Spleen (tissue), 11 donors: Measurements from ENCODE around the gene SH3RF1. TPM values are rescaled to one million over a fixed set of nuclear protein-coding genes. Genes with fewer than 3 reads are reported as not detected.

ENCODE experiments used
- DNase-seq: peaks from one replicate; pipeline ENCODE4 v3.0.0-alpha.2; 2020
- H3K27ac ChIP-seq, 8 donors: fragments of 200-600 bp; sonication (generic) in 7 of 8; 1 replicate in 4 of 8; 2 replicates in 4 of 8; pipeline versions ENCODE4 v1.5.0 to v1.8.0; 2016 to 2021; ENCODE audit warnings: inconsistent platforms in 4 of 8, mild to moderate bottlenecking in 4 of 8, moderate library complexity in 1 of 8
- H3K27me3 ChIP-seq, 7 donors: fragments of 200-600 bp; sonication (generic) in 6 of 7; replicated peaks in 1 of 7; 1 replicate in 4 of 7; 2 replicates in 3 of 7; pipeline versions ENCODE4 v1.5.0 to v1.8.0; 2016 to 2021; ENCODE audit warnings: inconsistent platforms in 3 of 7, mild to moderate bottlenecking in 1 of 7
- H3K36me3 ChIP-seq, 6 donors: fragments of 200-600 bp; sonication (generic) in 5 of 6; 1 replicate in 4 of 6; 2 replicates in 2 of 6; pipeline versions ENCODE4 v1.5.0 to v1.8.0; 2016 to 2021; ENCODE audit warnings: inconsistent platforms in 2 of 6
- H3K4me1 ChIP-seq, 6 donors: fragments of 200-600 bp; sonication (generic) in 5 of 6; 1 replicate in 3 of 6; 2 replicates in 3 of 6; pipeline versions ENCODE4 v1.5.0 to v1.8.0; 2016 to 2021; ENCODE audit warnings: inconsistent platforms in 3 of 6
- H3K4me3 ChIP-seq, 8 donors: fragments of 200-600 bp; sonication (generic) in 7 of 8; 1 replicate in 4 of 8; 2 replicates in 4 of 8; pipeline versions ENCODE4 v1.5.0 to v1.8.0; 2016 to 2021; ENCODE audit warnings: inconsistent platforms in 4 of 8, mild to moderate bottlenecking in 4 of 8, moderate library complexity in 2 of 8
- H3K9me3 ChIP-seq, 8 donors: fragments of 200-600 bp; sonication (generic) in 7 of 8; 1 replicate in 4 of 8; 2 replicates in 4 of 8; pipeline versions ENCODE4 v1.5.0 to v1.8.0; 2016 to 2021; ENCODE audit warnings: inconsistent platforms in 4 of 8
- POLR2A ChIP-seq, 3 donors: fragments of 450-650 bp; IDR thresholded peaks; one replicate each; pipeline ENCODE4 v1.5.1; 2017; ENCODE audit warnings: antibody characterized with exemption in 3 of 3, mild to moderate bottlenecking in 1 of 3
- POLR2AphosphoS5 ChIP-seq, 3 donors: sonication (generic); formaldehyde crosslinking; IDR thresholded peaks; one replicate each; pipeline ENCODE4 v1.5.1; 2017; ENCODE audit warnings: antibody characterized with exemption in 3 of 3
- WGBS, 5 donors: extraction: QIAGEN DNeasy Blood & Tissue Kit in 3 of 5; methylation state at CpG; one replicate each; pipeline versions ENCODE4 v1.1.5 to v1.1.7; 2013 to 2018; 5-methylcytosine and 5-hydroxymethylcytosine counted together
- intact Hi-C: fragments of 100-400 bp; cut with DNase I; formaldehyde crosslinking; loops from one replicate; pipeline ENCODE4 v1.15.0; 2023; ENCODE audit warnings: low total_unique reads
- polyA plus RNA-seq, 3 donors: library from polyadenylated mRNA; stranded (reverse); fragments of 200-250 nt; gene quantifications; one replicate each; pipeline ENCODE4 v1.2.1, GENCODE V29; 2013
- total RNA-seq, 7 donors: library from RNA; depleted of rRNA in 3 of 7; stranded (reverse); fragments of >200 nt in 3 of 7; fragmentation: NEBNext Ultra II Directional in 4 of 7; extraction: Animal tissue kit (Norgen Biotek cat#: 25700) in 4 of 7; gene quantifications; one replicate each; pipeline versions ENCODE4 v1.1.0 to v1.2.1, GENCODE V29; 2016 to 2021
- TF ChIP-seq, protein P1 (sequence below), 11 experiments: fragments of 200-600 bp in 7 of 11; fragments of 450-650 bp in 4 of 11; sonication (generic) in 4 of 11; IDR thresholded peaks in 8 of 11; conservative IDR thresholded peaks in 3 of 11; 1 replicate in 7 of 11; 2 replicates in 4 of 11; pipeline versions ENCODE4 v1.4.0 to v1.8.0; 2016 to 2021; ENCODE audit warnings: antibody characterized with exemption in 11 of 11, inconsistent platforms in 4 of 11, mild to moderate bottlenecking in 1 of 11
- donor health status: healthy with polysubstance abuse.
- donor health status: DM: no; HTN: no; CAD: no; lungs with moderate emphysema.
- donor health status: DM: no; HTN: no; CAD: no.
- donor health status: Bipolar disorder and iron deficiency.
- donor health status: healthy.
- donor health status: DM: no; HTN: no; CAD: no.
- donor health status: DM: yes; HTN: yes; CAD: no.

Gene SH3RF1
- total and polyA plus RNA-seq, 10 donors: 1.1 to 18.6 (median 10.0) TPM

DNA sequence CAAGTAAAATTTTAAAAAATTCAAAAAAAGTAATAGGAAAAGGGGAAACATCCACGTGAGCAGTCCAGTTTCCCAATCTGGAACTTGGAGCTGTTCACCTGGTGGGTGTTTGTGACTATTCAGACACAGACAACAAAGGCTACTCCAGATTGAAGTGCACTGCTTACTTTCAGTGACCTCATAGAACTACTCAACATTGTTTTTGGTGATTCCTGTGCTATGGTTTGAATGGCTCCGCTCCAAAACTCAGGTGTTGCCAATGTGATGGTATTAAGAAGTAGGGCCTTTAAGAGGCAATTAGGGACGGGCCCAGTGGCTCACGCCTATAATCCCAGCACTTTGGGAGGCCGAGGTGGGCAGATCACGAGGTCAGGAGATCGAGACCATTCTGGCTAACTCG lies 22.1 kb downstream of the SH3RF1 start:
- intact Hi-C loops: no loop called here
- no peaks in the 10 kb centered on the region for H3K36me3 ChIP-seq
- no peaks in the 10 kb centered on the region for H3K27me3 ChIP-seq
- no peak for DNase-seq
- H3K4me3 ChIP-seq: no peak overlapping the region
- no peak overlapping the region for H3K27ac ChIP-seq
- WGBS, 5 donors: 89 to 97% (median 92%) methylated on average over 8 of the region's 8 CpGs
- TF ChIP-seq POLR2AphosphoS5 (IDR thresholded peaks at IDR 0.05) (no peak), POLR2A (IDR thresholded peaks at IDR 0.05) (no peak)
- TF ChIP-seq, protein P1, sequence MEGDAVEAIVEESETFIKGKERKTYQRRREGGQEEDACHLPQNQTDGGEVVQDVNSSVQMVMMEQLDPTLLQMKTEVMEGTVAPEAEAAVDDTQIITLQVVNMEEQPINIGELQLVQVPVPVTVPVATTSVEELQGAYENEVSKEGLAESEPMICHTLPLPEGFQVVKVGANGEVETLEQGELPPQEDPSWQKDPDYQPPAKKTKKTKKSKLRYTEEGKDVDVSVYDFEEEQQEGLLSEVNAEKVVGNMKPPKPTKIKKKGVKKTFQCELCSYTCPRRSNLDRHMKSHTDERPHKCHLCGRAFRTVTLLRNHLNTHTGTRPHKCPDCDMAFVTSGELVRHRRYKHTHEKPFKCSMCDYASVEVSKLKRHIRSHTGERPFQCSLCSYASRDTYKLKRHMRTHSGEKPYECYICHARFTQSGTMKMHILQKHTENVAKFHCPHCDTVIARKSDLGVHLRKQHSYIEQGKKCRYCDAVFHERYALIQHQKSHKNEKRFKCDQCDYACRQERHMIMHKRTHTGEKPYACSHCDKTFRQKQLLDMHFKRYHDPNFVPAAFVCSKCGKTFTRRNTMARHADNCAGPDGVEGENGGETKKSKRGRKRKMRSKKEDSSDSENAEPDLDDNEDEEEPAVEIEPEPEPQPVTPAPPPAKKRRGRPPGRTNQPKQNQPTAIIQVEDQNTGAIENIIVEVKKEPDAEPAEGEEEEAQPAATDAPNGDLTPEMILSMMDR (IDR thresholded peaks at IDR 0.05 in 8 of 11, conservative IDR thresholded peaks at IDR 0.05 in 3 of 11): no peak
- H3K9me3 ChIP-seq: no peaks in the 10 kb centered on the region
- peaks cover 0 to 30% (median 9%) of the 10 kb centered on the region in 6 donors for H3K4me1 ChIP-seq

DNA sequence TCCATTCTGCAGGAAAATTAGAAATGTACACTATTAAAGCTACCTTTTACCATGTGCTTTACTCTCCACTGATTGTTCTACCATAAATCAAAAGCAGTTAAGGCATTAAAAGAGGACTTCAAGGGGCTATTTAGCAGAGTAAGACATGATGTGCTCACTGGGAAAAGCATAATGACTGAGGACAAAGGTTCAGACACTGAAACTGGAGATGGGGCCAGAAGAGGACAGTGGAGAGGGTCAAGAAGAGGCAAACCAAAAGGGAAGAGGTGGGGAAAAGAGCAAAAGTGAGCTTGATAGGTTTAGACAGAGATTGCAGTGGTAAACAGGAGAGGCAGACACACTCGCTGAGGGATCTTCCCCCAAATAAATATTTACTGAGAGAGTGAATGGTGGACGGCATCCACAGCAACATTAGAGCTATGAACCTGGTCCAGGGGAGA lies 23.8 kb downstream of the SH3RF1 start:
- Histone ChIP-seq H3K4me3 (no peak overlapping the region), H3K4me1 (peaks cover 0 to 19% (median 0%) of the 10 kb centered on the region in 6 donors), H3K9me3 (no peaks in the 10 kb centered on the region), H3K36me3 (no peaks in the 10 kb centered on the region), H3K27me3 (no peaks in the 10 kb centered on the region), H3K27ac (no peak overlapping the region)
- 87 to 98% (median 92%) methylated on average over 2 of the region's 2 CpGs for WGBS, 5 donors
- DNase-seq: no peak
- TF ChIP-seq POLR2A (IDR thresholded peaks at IDR 0.05): no peak
- no peak for TF ChIP-seq POLR2AphosphoS5 (IDR thresholded peaks at IDR 0.05)
- TF ChIP-seq, protein P1 (IDR thresholded peaks at IDR 0.05 in 8 of 11, conservative IDR thresholded peaks at IDR 0.05 in 3 of 11): no peak
- intact Hi-C loops: no loop called here

DNA sequence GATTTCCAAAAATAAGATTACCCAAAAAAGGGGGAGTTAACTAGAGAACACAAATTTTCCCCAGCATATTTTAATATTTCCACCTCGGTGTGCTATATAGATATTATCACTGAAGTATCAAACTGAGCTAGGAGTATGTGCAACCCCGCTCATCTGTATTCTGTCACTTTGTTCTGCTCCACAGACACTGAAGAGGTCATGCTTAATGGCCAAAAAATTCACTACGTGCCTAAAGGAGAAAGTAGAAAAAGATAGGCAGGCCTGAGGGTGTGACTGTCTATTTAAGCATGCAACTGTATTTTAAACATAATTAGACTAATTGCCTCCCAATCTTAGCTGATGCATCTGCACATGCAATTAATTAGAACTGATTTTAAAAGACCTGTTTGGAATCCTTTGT lies 24.5 kb downstream of the SH3RF1 start:
- no peak overlapping the region for H3K4me3 ChIP-seq
- 70 to 86% (median 80%) methylated on average over 3 of the region's 3 CpGs for WGBS, 5 donors
- H3K27me3 ChIP-seq: no peaks in the 10 kb centered on the region
- H3K27ac ChIP-seq: no peak overlapping the region
- intact Hi-C loops: no loop called here
- H3K9me3 ChIP-seq: no peaks in the 10 kb centered on the region
- no peaks in the 10 kb centered on the region for H3K36me3 ChIP-seq
- no peak for TF ChIP-seq POLR2A (IDR thresholded peaks at IDR 0.05)
- TF ChIP-seq, protein P1 (IDR thresholded peaks at IDR 0.05 in 8 of 11, conservative IDR thresholded peaks at IDR 0.05 in 3 of 11): no peak
- TF ChIP-seq POLR2AphosphoS5 (IDR thresholded peaks at IDR 0.05): no peak
- peaks cover 0 to 19% (median 0%) of the 10 kb centered on the region in 6 donors for H3K4me1 ChIP-seq
- DNase-seq: no peak

DNA sequence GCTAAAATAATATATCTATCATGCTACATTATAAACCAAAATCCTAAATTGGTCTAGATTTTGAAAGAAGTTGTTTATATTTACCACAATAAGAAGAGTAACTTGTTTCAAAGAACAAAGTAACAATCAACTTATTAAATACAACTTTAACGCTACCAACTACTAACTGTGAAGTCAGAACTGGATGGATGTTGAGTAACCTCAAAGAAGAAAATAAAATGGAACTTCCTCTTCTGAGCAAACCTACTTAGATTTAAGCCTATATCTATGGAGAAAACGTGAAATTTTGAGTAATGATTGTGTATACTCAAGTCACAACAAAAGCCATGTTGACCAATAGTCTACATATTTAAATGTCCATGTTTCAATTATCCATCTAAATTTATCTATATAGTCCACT lies 25.7 kb downstream of the SH3RF1 start:
- no peaks in the 10 kb centered on the region for H3K36me3 ChIP-seq
- no peak overlapping the region for H3K27ac ChIP-seq
- no peaks in the 10 kb centered on the region for H3K27me3 ChIP-seq
- H3K9me3 ChIP-seq: no peaks in the 10 kb centered on the region
- DNase-seq: no peak
- TF ChIP-seq, protein P1 (IDR thresholded peaks at IDR 0.05 in 8 of 11, conservative IDR thresholded peaks at IDR 0.05 in 3 of 11): no peak
- TF ChIP-seq POLR2A (IDR thresholded peaks at IDR 0.05): no peak
- TF ChIP-seq POLR2AphosphoS5 (IDR thresholded peaks at IDR 0.05): no peak
- H3K4me3 ChIP-seq: no peak overlapping the region
- intact Hi-C loops: no loop called here
- 38 to 61% (median 43%) methylated on average over 2 of the region's 2 CpGs for WGBS, 5 donors
- H3K4me1 ChIP-seq: peaks cover 0 to 18% (median 0%) of the 10 kb centered on the region in 6 donors
